ENCODE measurements around the gene LTBR.

LTBR gene

GRCh38 chr12:6435961-6436715 lies 52.2 kb downstream of the LTBR start:
- H3K4me3 ChIP-seq (ENCODE audit: low read length) = no peak overlapping the region
- no peak for DNase-seq (ENCODE audit: low read depth, low spot score)

- no peak for DNase-seq (ENCODE audit: low read depth, low spot score)
- no peak overlapping the region for H3K4me3 ChIP-seq (ENCODE audit: low read length)
Measured at GRCh38 chr12:6437586-6437985, 53.6 kb downstream of the LTBR start.

GRCh38 chr12:6438345-6438744 lies 54.4 kb downstream of the LTBR start:
- no peak overlapping the region for H3K4me3 ChIP-seq (ENCODE audit: low read length)

GRCh38 chr12:6440391-6440790 lies 56.4 kb downstream of the LTBR start:
- DNase-seq (ENCODE audit: low read depth, low spot score) = no peak
- no peak overlapping the region for H3K4me3 ChIP-seq (ENCODE audit: low read length)

More at GRCh38 chr12:6438345-6438744, 54.4 kb downstream of the LTBR start:
- DNase-seq (ENCODE audit: low read depth, low spot score) = no peak

Measured in Jurkat, Clone E6-1 (cell line).